Memory B cell (primary cell): ENCODE data around the gene ABHD17A.
A peak's percentile ranks its signal among the peaks of the same experiment; 100 is the strongest.

Experiments used
- ATAC-seq: fragments of 150-1000 bp; cut with Tn5 transposase; 2 replicates; pipeline ENCODE4 v1.10.0; 2021; ENCODE audit warnings: low read depth, mild to moderate bottlenecking, moderate library complexity
- DNase-seq, 2 donors: peaks; one replicate each; pipeline ENCODE4 v3.0.0; 2022; ENCODE audit warnings: low spot score in 2 of 2
- H3K27ac Mint-ChIP-seq: one replicate; pipeline ENCODE4 v1.8.0; 2022; ENCODE audit warnings: mild to moderate bottlenecking, moderate library complexity, mixed read lengths
- H3K27me3 Mint-ChIP-seq: one replicate; pipeline ENCODE4 v1.8.0; 2022; ENCODE audit warnings: mixed read lengths
- H3K36me3 Mint-ChIP-seq: one replicate; pipeline ENCODE4 v1.8.0; 2022; ENCODE audit warnings: mild to moderate bottlenecking, mixed read lengths
- H3K4me1 Mint-ChIP-seq: one replicate; pipeline ENCODE4 v1.8.0; 2022; ENCODE audit warnings: mixed read lengths
- H3K4me3 Mint-ChIP-seq: one replicate; pipeline ENCODE4 v1.8.0; 2022; ENCODE audit warnings: mild to moderate bottlenecking, moderate library complexity, mixed read lengths
- H3K9me3 Mint-ChIP-seq: one replicate; pipeline ENCODE4 v1.8.0; 2022; ENCODE audit warnings: mixed read lengths

The ABHD17A gene

DNA sequence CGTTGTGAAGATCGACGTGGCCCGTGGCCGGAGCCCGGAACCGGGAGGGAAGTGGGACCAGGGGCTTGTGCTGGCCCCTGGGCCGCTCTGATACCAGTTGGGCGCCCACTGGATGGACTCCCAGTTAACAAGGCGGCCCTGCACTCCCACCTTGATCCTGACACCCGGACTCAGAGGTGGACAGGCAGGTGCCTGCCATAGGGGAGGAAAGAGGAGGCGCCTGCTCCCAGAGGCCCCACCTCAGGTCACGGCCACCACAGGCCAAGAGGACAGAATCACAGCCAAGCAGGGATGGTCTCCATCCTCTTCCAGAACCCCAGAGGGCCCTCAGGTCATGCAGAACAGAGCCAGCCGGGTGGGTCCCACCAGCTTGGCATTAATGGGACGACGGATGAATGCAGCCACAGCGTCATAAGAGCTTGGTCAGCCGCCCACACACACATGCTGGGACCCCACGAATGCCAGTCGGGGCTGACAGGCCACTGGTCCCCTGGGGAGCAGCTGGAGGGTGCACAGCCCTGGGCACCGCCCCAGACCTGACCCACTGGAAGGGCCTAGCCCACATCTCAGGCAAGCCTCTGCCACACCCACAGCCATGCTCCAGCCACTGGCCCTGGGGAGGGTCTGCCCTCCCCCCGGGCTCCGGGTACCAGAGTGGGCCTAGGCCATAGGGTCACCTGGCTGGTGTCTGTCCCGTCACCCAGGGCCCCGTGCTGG lies 12.3 kb downstream of the ABHD17A start:
- Mint-ChIP-seq H3K27ac (no peak overlapping the region), H3K4me1 (peaks cover 12% of the 10 kb centered on the region), H3K36me3 (no peaks in the 10 kb centered on the region), H3K27me3 (no peaks in the 10 kb centered on the region), H3K4me3 (no peak overlapping the region), H3K9me3 (no peaks in the 10 kb centered on the region)
- no peak for ATAC-seq
- DNase-seq: no peak

- no peak for ATAC-seq
- Mint-ChIP-seq H3K9me3 (no peaks in the 10 kb centered on the region), H3K36me3 (no peaks in the 10 kb centered on the region), H3K27me3 (no peaks in the 10 kb centered on the region), H3K4me1 (peaks cover 15% of the 10 kb centered on the region), H3K4me3 (no peak overlapping the region), H3K27ac (no peak overlapping the region)
- no peak for DNase-seq
Observed at GRCh38 chr19:1871630-1872029, 13.7 kb downstream of the ABHD17A start.

DNA sequence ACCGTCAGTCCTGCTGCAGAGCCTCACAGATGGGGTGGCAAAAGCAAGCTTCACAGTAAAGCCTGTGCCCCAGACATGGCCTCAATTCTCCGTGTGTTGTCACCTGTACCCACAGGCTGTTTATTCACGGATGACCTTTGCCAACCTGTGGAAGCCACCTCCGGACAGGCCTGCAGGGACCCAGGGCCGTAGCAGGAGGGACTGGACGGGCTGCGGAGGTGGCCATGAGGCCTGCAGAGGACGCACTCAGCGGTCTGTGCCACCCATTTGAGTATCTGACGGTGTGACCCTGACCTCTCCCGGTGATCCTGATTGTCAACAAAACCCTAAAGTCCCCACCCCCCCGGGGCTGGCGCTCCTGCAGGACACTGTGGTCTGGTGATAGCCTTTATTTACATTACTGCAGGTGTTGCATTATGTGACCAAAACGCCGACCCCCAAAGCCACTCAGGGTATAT lies 14.1 kb downstream of the ABHD17A start:
- Mint-ChIP-seq H3K27ac (no peak overlapping the region), H3K36me3 (no peaks in the 10 kb centered on the region), H3K4me3 (no peak overlapping the region), H3K27me3 (no peaks in the 10 kb centered on the region), H3K4me1 (peaks cover 12% of the 10 kb centered on the region), H3K9me3 (no peaks in the 10 kb centered on the region)
- DNase-seq (no peak), ATAC-seq (no peak)

GRCh38 chr19:1868971-1869370 lies 16.3 kb downstream of the ABHD17A start:
- no peak overlapping the region for H3K27ac Mint-ChIP-seq
- H3K4me3 Mint-ChIP-seq: no peak overlapping the region
- H3K36me3 Mint-ChIP-seq: no peaks in the 10 kb centered on the region

GRCh38 chr19:1867349-1867724 lies 18.0 kb downstream of the ABHD17A start:
- Mint-ChIP-seq H3K4me1 (peaks cover 8% of the 10 kb centered on the region), H3K36me3 (no peaks in the 10 kb centered on the region), H3K9me3 (no peaks in the 10 kb centered on the region), H3K27me3 (no peaks in the 10 kb centered on the region), H3K4me3 (no peak overlapping the region), H3K27ac (no peak overlapping the region)
- DNase-seq: no peak
- no peak for ATAC-seq

More at GRCh38 chr19:1868971-1869370, 16.3 kb downstream of the ABHD17A start:
- H3K9me3 Mint-ChIP-seq: no peaks in the 10 kb centered on the region
- ATAC-seq (no peak), DNase-seq (no peak)
- no peaks in the 10 kb centered on the region for H3K27me3 Mint-ChIP-seq
- peaks cover 9% of the 10 kb centered on the region for H3K4me1 Mint-ChIP-seq

- Mint-ChIP-seq H3K27ac (no peak overlapping the region), H3K4me3 (no peak overlapping the region), H3K27me3 (no peaks in the 10 kb centered on the region), H3K4me1 (peaks cover 8% of the 10 kb centered on the region), H3K9me3 (no peaks in the 10 kb centered on the region), H3K36me3 (no peaks in the 10 kb centered on the region)
- ATAC-seq (no peak), DNase-seq (no peak)
Observed at GRCh38 chr19:1866693-1867348, 18.5 kb downstream of the ABHD17A start.

GRCh38 chr19:1865172-1866010 lies 19.9 kb downstream of the ABHD17A start:
- H3K4me1 Mint-ChIP-seq: peaks cover 16% of the 10 kb centered on the region
- H3K27me3 Mint-ChIP-seq: no peaks in the 10 kb centered on the region
- no peaks in the 10 kb centered on the region for H3K36me3 Mint-ChIP-seq
- H3K4me3 Mint-ChIP-seq: peak overlapping the region; percentile 88
- H3K9me3 Mint-ChIP-seq: no peaks in the 10 kb centered on the region
- ATAC-seq: no peak
- DNase-seq: no peak
- H3K27ac Mint-ChIP-seq: peak overlapping the region; percentile 93

DNA sequence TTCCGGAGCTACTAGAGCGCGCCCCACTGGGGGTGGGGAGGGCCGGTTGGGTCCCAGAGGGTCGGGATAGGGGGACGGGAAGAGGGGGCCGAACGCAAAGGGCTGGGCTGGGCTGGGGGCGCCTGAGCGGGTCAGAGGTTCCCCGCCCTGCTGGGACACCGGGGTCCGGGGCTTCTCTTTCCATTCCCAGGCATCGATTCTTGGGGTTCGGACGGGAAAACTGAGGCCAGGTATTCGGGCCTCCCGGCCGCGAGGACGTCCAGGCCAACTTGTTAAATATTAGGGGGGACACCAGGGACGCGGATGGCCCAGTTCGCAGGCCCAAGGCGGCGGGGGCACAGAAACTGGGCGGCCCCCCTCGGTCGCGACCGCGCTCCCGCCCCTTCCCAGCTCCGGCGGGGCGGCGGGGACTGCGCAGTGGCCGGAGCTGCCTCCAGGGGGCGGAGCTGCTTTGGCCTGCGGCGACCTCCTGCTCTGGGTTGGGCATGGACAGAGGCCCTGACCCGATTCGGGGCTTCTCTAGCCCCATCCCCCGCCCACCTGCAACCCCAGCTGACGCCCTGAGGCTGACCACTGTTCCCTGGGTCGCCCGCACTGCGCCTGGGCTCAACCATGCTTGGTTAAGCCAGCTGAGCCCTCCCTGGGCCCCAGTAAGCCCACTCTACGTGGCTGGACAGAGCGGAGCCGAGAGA lies 20.7 kb downstream of the ABHD17A start:
- peak; percentile 65 to 79 for DNase-seq
- peak overlapping the region; percentile 93 for H3K27ac Mint-ChIP-seq
- ATAC-seq: peak; percentile 23
- peak overlapping the region; percentile 88 for H3K4me3 Mint-ChIP-seq
- no peaks in the 10 kb centered on the region for H3K36me3 Mint-ChIP-seq
- H3K9me3 Mint-ChIP-seq: no peaks in the 10 kb centered on the region
- H3K4me1 Mint-ChIP-seq: peaks cover 15% of the 10 kb centered on the region
- H3K27me3 Mint-ChIP-seq: no peaks in the 10 kb centered on the region

DNA sequence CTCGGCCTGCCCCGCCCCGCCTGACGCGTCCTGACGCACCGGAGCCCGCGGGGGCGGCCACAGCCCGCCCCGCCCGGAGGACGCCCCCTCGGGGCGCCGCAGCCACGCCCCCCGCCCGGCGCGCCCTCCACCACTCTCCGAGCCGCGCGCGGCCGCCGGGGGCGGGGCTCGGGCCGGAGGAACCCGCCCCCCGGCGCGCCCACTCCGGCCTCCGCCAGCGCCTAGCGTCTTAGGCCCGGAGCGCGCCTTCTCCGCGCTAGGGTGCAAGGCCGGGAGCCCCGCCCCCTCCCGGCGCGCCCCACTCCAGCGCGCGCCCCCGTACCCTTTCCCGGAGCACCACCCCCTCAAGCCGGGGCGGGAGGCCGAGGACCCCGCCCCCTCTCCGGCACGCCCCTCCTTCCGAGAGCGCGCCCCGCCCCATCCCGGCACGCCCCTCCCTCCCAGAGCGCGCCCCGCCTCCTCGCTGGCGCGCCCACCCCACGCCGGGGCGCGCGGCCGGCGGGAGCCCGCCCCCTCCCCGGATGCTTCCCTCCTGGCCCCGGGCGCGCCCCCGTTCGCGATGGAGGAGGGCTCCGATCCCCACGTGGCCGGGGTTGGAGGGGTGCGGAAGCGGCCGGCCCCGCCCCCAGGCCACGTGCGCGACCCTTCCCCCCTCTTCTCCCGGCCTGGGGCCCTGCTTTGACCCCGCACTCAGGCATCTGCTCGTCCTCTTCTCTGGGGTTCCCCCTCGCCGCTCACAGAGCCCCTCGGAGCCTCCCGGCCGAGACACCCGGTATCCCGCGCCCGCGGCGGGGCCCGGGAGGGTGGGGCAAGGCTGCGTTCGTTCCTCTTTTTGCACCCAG lies 21.4 kb downstream of the ABHD17A start:
- Mint-ChIP-seq H3K4me3 (peak overlapping the region; percentile 88), H3K4me1 (peaks cover 20% of the 10 kb centered on the region), H3K27me3 (no peaks in the 10 kb centered on the region), H3K27ac (peak overlapping the region; percentile 93), H3K36me3 (no peaks in the 10 kb centered on the region), H3K9me3 (no peaks in the 10 kb centered on the region)
- peak; percentile 92 for DNase-seq
- ATAC-seq: peak; percentile 65

GRCh38 chr19:1863328-1863637 lies 22.0 kb downstream of the ABHD17A start, which contains the start of gene KLF16:
Gene KLF16, minus strand, starts transcription at chr19:1863579. Its CDS starts 82 bp downstream, at chr19:1863497.
- DNase-seq: peak in 1 of 2 donors; percentile 63
- peak; percentile 0 for ATAC-seq
- peak within 1 kb of the TSS; percentile 97 for H3K27ac Mint-ChIP-seq
- H3K36me3 Mint-ChIP-seq: no peaks in the 10 kb centered on the region
- peak within 1 kb of the TSS; percentile 97 for H3K4me3 Mint-ChIP-seq
- H3K4me1 Mint-ChIP-seq: peaks cover 25% of the 10 kb centered on the region
- no peaks in the 10 kb centered on the region for H3K9me3 Mint-ChIP-seq
- H3K27me3 Mint-ChIP-seq: no peaks in the 10 kb centered on the region

DNA sequence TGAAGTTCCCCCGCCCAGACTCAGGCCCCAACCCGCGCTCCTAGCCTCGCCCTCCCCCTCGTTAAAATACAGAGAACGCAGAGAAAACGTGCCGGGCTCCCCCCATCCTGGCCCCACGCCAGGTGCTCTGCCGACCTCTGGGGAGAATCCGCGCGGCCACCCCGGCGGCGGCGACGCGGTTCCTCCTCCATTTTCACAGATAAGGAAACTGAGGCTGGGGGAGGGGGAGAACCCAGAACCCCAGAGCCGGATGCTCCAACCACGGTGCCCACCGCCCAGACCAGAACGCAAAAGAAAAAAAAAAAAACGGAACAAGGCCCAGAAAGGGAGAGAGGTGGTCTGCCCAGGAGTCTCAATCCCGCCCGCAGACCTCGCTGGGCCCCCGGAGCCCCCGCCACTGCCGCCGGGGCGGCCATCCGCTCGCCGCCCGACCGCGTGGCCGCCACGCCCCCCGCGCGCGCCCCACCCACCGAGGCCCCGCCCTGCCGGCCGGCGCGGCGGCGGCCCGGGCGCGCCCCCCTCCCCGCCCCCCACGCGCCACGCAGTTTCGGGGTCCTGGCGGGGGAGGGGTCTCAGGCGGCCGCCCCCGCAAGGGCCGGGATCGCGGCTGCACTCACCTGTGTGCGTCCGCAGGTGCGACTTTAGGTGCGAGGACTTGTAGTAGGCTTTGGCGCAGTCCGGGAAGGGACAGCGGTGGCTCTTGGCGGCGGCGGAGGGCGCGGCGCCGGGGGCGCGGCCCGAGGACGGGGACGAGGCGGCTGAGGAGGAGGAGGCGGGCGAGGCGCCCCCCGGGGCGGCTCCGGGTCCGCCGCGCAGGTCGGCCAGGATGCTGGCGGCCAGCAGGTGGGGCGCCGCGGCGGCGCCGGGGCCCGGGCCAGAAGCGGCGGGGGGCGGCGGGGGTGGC lies 22.6 kb downstream of the ABHD17A start:
- no peaks in the 10 kb centered on the region for H3K36me3 Mint-ChIP-seq
- H3K27ac Mint-ChIP-seq: peak overlapping the region; percentile 97
- ATAC-seq (peak; percentile 4), DNase-seq (peak; percentile 61 to 66)
- H3K4me3 Mint-ChIP-seq: peak overlapping the region; percentile 97
- no peaks in the 10 kb centered on the region for H3K27me3 Mint-ChIP-seq
- peaks cover 29% of the 10 kb centered on the region for H3K4me1 Mint-ChIP-seq
- no peaks in the 10 kb centered on the region for H3K9me3 Mint-ChIP-seq

DNA sequence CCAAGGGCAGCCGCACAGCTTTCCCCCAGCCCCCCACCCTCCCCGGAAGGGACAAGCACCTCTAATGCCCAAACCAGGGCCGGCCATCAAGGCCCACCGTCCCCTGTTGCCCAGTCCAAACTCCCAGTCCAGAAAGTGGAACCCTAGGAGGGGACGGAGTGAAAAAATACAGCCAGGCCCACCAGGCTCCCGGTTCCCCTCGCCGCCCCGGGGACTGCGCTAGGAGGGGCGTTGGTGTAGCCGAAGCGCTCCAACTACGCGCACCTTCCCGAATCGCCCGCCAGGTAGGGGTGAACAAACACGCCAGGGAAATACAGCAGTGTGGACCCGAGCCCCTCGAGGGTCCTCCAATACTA lies 23.2 kb downstream of the ABHD17A start:
- no peaks in the 10 kb centered on the region for H3K27me3 Mint-ChIP-seq
- ATAC-seq: no peak
- DNase-seq: no peak
- no peaks in the 10 kb centered on the region for H3K36me3 Mint-ChIP-seq
- peaks cover 30% of the 10 kb centered on the region for H3K4me1 Mint-ChIP-seq
- H3K9me3 Mint-ChIP-seq: no peaks in the 10 kb centered on the region
- peak overlapping the region; percentile 97 for H3K27ac Mint-ChIP-seq
- peak overlapping the region; percentile 97 for H3K4me3 Mint-ChIP-seq
